Endothelial cell of umbilical vein (primary cell): Measurements from ENCODE around the gene MTNR1B. TPM values are rescaled to one million over a fixed set of nuclear protein-coding genes. Genes with fewer than 3 reads are reported as not detected.

ENCODE experiments used
- BruUV-seq: library from RNA; stranded (reverse); fragments of 400-500 nt; replicated peaks from 2 replicates; lab custom pipeline; 2021; lab: Mats Ljungman, UMichigan
- CTCF ChIA-PET: fragments of 300-600, 350-600 bp; sonication (Branson Sonifier 250); formaldehyde crosslinking; loops from one replicate; lab custom pipeline; 2021; ENCODE audit warnings: antibody characterized with exemption, inconsistent platforms; lab: Charles Lee
- POLR2A ChIA-PET: fragments of 300-600, 350-600 bp; sonication (Branson Sonifier 250); formaldehyde crosslinking; loops from one replicate; lab custom pipeline; 2021; ENCODE audit warnings: antibody characterized with exemption, inconsistent platforms; lab: Charles Lee
- DNase-seq: peaks from one replicate; pipeline ENCODE4 v3.0.0-alpha.2; 2011; ENCODE audit warnings: low read depth, low spot score
- FAIRE-seq: peaks from 2 replicates; lab custom pipeline; 2011; peaks lifted over from hg19 to GRCh38; lab: Jason Lieb, UNC
- H2AFZ ChIP-seq: 2 replicates; pipeline ENCODE4 v1.6.0; 2012; ENCODE audit warnings: low read depth, low read length, control low read depth, inconsistent platforms
- H3K27ac ChIP-seq: 2 replicates; pipeline ENCODE4 v1.5.1; 2011; ENCODE audit warnings: low read depth, mild to moderate bottlenecking, control low read depth, low read length, moderate library complexity; ENCODE audit not compliant: insufficient read depth
- H3K27me3 ChIP-seq, 2 experiments: 2 replicates each; pipeline versions ENCODE4 v1.6.0 to v1.6.1; 2011; ENCODE audit warnings: low read length in 2 of 2, mixed read lengths in 1 of 2; ENCODE audit not compliant: control insufficient read depth in 2 of 2, insufficient read depth in 2 of 2
- H3K36me3 ChIP-seq, 2 experiments: 2 replicates in 1 of 2; 3 replicates in 1 of 2; pipeline ENCODE4 v1.5.1; 2011; ENCODE audit warnings: low read length in 2 of 2, mild to moderate bottlenecking in 1 of 2, moderate library complexity in 1 of 2; ENCODE audit not compliant: control insufficient read depth in 2 of 2, insufficient read depth in 2 of 2; ENCODE audit errors: extremely low read depth in 1 of 2
- H3K4me1 ChIP-seq: 3 replicates; pipeline ENCODE4 v1.5.1; 2011; ENCODE audit warnings: mild to moderate bottlenecking, low read length; ENCODE audit not compliant: control insufficient read depth, insufficient read depth; ENCODE audit errors: extremely low read depth
- H3K4me2 ChIP-seq: 2 replicates; pipeline ENCODE4 v1.6.1; 2011; ENCODE audit warnings: low read length, control low read depth, mixed read lengths; ENCODE audit not compliant: insufficient read depth
- H3K4me3 ChIP-seq, 3 experiments: fragments of 200-600 bp in 1 of 3; sonication (generic), shearing (Covaris generic) in 1 of 3; replicated peaks in 1 of 3; 2 replicates each; pipeline ENCODE4 v1.5.1; 2011 to 2016; ENCODE audit warnings: control low read depth in 3 of 3, low read length in 3 of 3, mild to moderate bottlenecking in 2 of 3, inconsistent platforms in 1 of 3, low read depth in 1 of 3, moderate library complexity in 1 of 3; ENCODE audit not compliant: insufficient read depth in 1 of 3
- H3K79me2 ChIP-seq: 2 replicates; pipeline ENCODE4 v1.6.0; 2012; ENCODE audit warnings: low read length, inconsistent platforms; ENCODE audit not compliant: control insufficient read depth, insufficient read depth
- H3K9ac ChIP-seq: replicated peaks from 2 replicates; pipeline ENCODE3; 2011; ENCODE audit warnings: low read length, control low read depth; ENCODE audit not compliant: insufficient read depth; ENCODE audit errors: extremely low read depth
- H3K9me1 ChIP-seq: replicated peaks from 3 replicates; pipeline ENCODE4 v1.6.0; 2011; ENCODE audit warnings: mild to moderate bottlenecking, low read length; ENCODE audit not compliant: control insufficient read depth, insufficient read depth; ENCODE audit errors: extremely low read depth
- H3K9me3 ChIP-seq: replicated peaks from 2 replicates; pipeline ENCODE4 v1.5.1; 2012; ENCODE audit warnings: low read length, inconsistent platforms; ENCODE audit not compliant: control insufficient read depth, insufficient read depth
- H4K20me1 ChIP-seq: replicated peaks from 2 replicates; pipeline ENCODE3; 2011; ENCODE audit warnings: mild to moderate bottlenecking, low read length; ENCODE audit not compliant: control insufficient read depth, insufficient read depth; ENCODE audit errors: extremely low read depth
- GATA2 ChIP-seq: IDR thresholded peaks from 2 replicates; pipeline ENCODE4 v1.7.0; 2011; ENCODE audit warnings: low read depth, mild to moderate bottlenecking, moderate library complexity, mixed read lengths, low read length; ENCODE audit not compliant: insufficient read length, insufficient read depth
- POLR2AphosphoS5 ChIP-seq: IDR thresholded peaks from 2 replicates; pipeline ENCODE4 v1.6.1; 2012; ENCODE audit warnings: low read depth, mild to moderate bottlenecking, control low read depth, low read length, moderate library complexity; ENCODE audit not compliant: insufficient read depth
- dilution Hi-C: fragments of 300-500 bp; cut with MboI; formaldehyde crosslinking; loops from one replicate; pipeline ENCODE4 v1.15.0; 2019; ENCODE audit warnings: low sequenced_read_pairs; ENCODE audit not compliant: extremely low pct_ligation_motif_present
- intact Hi-C: fragments of 100-400 bp; cut with micrococcal nuclease; formaldehyde crosslinking; loops from one replicate; pipeline ENCODE4 v1.10.0; 2022
- polyA plus RNA-seq, 4 experiments: library from polyadenylated mRNA; depleted of rRNA in 3 of 4; stranded (reverse) in 3 of 4; unstranded in 1 of 4; fragments of >200 nt; gene quantifications; 2 replicates each; pipeline versions ENCODE4 v1.2.1 to v1.2.3, GENCODE V29; 2011 to 2012; ENCODE audit warnings: missing spikeins in 1 of 4
- total RNA-seq: library from RNA; stranded (reverse); gene quantifications from 2 replicates; pipeline ENCODE4 v1.2.3, GENCODE V29; 2021
- TF ChIP-seq, protein P1 (sequence below): IDR thresholded peaks from 2 replicates; pipeline ENCODE4 v1.6.1; 2011; ENCODE audit not compliant: insufficient read depth, insufficient read length

The MTNR1B gene
- total and polyA plus RNA-seq, 2 donors (not counting 3 experiments of a cell fraction or from before 2014, with no cell fraction given) = not detected

- no peaks in the 10 kb centered on the region for H3K36me3 ChIP-seq
- no peaks in the 10 kb centered on the region for H3K4me1 ChIP-seq
- no peaks in the 10 kb centered on the region for H4K20me1 ChIP-seq
- H3K27ac ChIP-seq = no peak overlapping the region
- H3K27me3 ChIP-seq = peaks cover 0 to 3% of the 10 kb centered on the region in 2 experiments
- no peak for DNase-seq
- H3K79me2 ChIP-seq = no peaks in the 10 kb centered on the region
- no peak for FAIRE-seq
- H3K9me3 ChIP-seq = no peaks in the 10 kb centered on the region
- no peak overlapping the region for H3K9ac ChIP-seq
- H3K9me1 ChIP-seq = no peaks in the 10 kb centered on the region
- intact Hi-C loops = no loop called here
- H3K4me2 ChIP-seq = no peak overlapping the region
- ChIA-PET CTCF (no interaction called here), POLR2A (no interaction called here)
- dilution Hi-C loops = no loop called here
- H3K4me3 ChIP-seq = no peak overlapping the region
- BruUV-seq = no TSS peak
- no peak for TF ChIP-seq POLR2AphosphoS5
- no peak overlapping the region for H2AFZ ChIP-seq
Measured at GRCh38 chr11:93013646-93014045, 44.2 kb downstream of the MTNR1B start.

DNA sequence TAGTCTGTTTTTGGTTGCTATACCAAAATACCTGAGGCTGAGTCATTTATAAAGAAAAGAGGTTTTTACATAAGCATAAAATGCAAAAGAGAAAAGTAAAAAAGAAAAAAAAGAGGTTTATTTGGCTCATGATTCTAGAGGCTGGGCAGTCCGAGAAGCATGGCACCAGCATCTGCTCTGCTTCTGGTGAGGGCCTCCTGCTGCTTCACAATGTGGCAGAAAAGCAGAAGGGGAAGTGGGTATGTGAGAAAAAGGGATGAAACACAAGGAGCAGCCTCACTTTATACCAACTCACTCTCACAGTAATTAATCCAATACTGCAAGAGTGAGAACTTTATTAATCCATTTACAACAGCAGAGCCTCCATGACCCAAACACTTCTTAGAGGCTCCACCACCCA is 47.1 kb downstream of the MTNR1B start:
- H3K4me3 ChIP-seq = no peak overlapping the region

More for the DNA sequence above, 47.1 kb downstream of the MTNR1B start:
- Histone ChIP-seq H3K27me3 (no peaks in the 10 kb centered on the region), H3K9ac (no peak overlapping the region), H3K4me2 (no peak overlapping the region), H3K4me1 (no peaks in the 10 kb centered on the region), H3K9me3 (no peaks in the 10 kb centered on the region), H3K9me1 (no peaks in the 10 kb centered on the region), H3K79me2 (no peaks in the 10 kb centered on the region), H4K20me1 (no peaks in the 10 kb centered on the region), H2AFZ (no peak overlapping the region), H3K36me3 (no peaks in the 10 kb centered on the region), H3K27ac (no peak overlapping the region)
- TF ChIP-seq, protein P1, sequence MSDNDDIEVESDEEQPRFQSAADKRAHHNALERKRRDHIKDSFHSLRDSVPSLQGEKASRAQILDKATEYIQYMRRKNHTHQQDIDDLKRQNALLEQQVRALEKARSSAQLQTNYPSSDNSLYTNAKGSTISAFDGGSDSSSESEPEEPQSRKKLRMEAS = no peak
- TF ChIP-seq GATA2 = no peak
- POLR2A ChIA-PET = no interaction called here
- intact Hi-C loops = no loop called here
- no peak for DNase-seq
- dilution Hi-C loops = no loop called here
- CTCF ChIA-PET = no interaction called here
- no peak for FAIRE-seq
- no TSS peak for BruUV-seq
